Activated CD4-positive, CD25-positive, alpha-beta regulatory T cell treated with anti-CD3 and anti-CD28 coated beads, Interleukin-2, amount 50 U/mL, for 24 hours (primary cell): Measurements from ENCODE around the gene PDE4D.
A peak's percentile ranks its signal among the peaks of the same experiment; 100 is the strongest.

ENCODE experiments used
- ATAC-seq, 2 donors: fragments of 150-1000 bp; cut with Tn5 transposase; one replicate each; pipeline ENCODE4 v1.10.0; 2021; ENCODE audit warnings: mild to moderate bottlenecking in 1 of 2, moderate library complexity in 1 of 2

PDE4D gene

DNA sequence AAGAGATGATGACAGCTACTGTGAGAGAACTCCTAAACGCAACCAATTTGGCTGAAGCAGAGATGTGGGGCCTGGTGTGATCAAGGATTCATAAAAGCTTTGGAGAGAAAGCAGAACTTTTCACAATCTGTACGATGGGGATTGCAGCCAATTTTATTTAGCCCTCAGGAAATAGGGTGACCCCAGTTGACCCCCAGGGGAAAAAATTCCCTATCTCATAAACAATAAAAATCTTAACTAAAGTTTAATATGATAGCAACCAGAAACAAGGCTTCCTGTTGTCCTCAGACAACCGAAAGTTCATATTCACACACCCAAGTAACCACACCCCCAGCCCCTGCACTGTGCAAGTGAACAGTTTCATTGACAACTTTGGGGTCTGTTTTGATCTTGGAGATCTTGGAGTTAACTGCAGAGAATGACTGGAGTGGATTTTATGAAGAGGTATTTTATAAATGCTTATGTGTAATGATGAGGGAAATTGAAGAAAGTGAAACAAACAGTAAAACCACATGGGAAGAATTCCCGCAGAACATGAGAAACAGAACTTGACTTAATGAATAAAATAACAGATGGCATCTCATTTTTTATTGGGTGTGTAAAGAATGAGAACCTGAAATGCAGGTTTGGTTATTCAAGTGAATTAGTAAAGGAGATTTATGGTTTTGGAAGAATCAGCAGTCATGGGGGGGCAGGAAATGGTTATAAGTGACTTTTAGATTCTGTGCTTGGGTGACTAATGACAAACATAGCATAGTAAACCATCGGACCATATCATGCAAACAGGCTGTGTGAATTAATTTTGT, 94.5 kb downstream of the PDE4D start:
- peak; percentile 67 to 71 for ATAC-seq

DNA sequence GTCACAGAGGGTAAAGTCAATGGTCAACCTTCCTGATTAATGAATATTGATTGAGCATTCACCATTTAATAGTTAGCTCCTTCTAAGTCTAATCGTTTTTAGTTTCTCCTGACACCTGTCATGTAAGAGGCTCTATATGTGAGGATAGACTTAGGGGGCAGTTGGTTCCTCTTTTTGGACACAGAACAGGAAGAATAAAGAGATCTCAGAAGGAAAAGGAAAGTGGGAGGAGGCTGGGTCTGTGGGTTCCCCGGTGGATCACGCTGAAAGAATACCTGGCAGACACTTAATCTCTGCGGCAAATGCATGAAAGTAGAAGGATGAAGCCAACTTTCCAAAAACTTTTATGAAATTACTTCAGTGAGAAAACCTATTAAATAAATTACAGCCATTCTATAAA, 98.4 kb downstream of the PDE4D start:
- ATAC-seq: no peak

- ATAC-seq: no peak
Measured at GRCh38 chr5:59792983-59793585, 100.4 kb downstream of the PDE4D start.

DNA sequence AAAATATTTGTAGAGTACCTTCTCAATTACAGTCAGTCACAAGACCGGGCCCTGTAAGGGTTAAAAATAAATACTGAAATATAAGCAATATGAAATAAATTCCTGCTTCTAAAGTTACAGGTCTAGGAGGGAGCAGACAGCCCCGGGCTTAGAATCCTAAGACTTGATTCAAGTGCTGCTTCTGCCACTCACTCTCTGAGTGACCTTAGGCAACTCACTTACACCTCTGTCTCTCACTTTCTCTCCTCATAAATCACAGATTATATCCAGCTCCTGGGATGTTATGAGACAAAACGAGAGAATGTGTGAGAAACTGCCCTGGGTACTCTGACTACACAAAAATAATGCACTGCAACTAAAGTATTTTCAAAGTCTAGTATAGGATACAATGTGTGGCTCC, 101.9 kb downstream of the PDE4D start:
- no peak for ATAC-seq

- ATAC-seq: peak; percentile 9 to 36
Measured at GRCh38 chr5:59790776-59791475, 102.6 kb downstream of the PDE4D start.

GRCh38 chr5:59790376-59790775, 103.2 kb downstream of the PDE4D start:
- peak; percentile 75 to 76 for ATAC-seq

- ATAC-seq: no peak
Measured at GRCh38 chr5:59789894-59790293, 103.6 kb downstream of the PDE4D start.

- ATAC-seq: no peak
Measured at GRCh38 chr5:59789197-59789596, 104.3 kb downstream of the PDE4D start.

DNA sequence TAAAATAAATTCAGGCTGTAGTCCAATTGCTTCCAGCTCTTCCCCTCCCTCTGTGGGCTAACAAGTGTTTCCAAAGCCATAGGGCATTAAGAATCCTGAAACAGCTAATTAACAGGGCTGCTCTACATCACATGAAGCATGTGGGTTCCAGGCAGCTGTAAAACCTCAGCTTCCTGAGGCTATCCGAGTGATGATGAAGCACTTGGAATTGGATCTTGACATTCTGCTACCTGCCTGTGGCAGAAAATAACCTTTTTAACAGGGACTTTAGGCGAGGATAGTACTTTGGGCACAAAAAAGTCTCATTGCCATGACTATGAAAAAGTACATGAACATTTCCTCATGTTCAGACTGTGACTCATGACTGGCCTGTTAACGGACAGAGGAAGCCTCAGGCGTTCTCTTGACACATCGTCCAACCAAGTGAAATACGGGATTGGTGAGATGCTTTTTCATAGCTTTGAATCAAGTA, 107.2 kb downstream of the PDE4D start:
- ATAC-seq: no peak

GRCh38 chr5:59785676-59786333, 107.7 kb downstream of the PDE4D start:
- ATAC-seq: no peak

DNA sequence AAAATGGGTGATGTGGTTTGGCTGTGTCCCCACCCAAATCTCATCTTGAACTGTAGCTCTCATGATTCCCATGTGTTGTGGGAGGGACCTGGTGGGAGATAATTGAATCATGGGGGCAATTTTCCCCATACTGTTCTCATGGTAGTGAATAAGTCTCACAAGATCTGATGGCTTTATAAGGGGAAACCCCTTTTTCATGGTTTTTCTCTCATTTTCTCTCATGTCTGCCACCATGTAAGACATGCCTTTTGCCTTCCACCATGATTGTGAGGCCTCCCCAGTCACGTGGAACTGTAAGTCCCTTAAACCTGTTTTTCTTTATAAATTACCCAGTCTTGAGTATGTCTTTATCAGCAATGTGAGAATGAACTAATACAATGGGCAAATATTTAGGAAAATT, 108.8 kb downstream of the PDE4D start:
- ATAC-seq: peak in 1 of 2 donors; percentile 53

DNA sequence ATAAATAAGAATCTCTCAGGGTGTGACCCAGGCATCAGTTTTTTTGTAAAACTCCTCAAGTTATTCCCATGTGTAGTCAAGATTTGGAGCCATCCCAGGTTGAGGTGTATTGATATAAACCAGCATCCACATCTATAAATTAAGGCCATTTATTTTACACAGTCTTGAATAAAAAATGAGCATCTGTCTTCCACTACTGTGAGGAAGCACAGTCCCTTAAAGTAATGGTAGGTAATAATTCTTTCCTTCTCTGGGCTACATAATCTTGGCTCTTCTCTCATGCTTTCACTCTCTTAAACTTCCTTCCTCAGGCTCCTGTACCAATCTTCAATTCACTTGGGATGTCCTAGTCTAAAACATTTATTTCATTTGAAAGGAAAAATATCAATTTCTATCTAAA, 110.3 kb downstream of the PDE4D start:
- no peak for ATAC-seq

DNA sequence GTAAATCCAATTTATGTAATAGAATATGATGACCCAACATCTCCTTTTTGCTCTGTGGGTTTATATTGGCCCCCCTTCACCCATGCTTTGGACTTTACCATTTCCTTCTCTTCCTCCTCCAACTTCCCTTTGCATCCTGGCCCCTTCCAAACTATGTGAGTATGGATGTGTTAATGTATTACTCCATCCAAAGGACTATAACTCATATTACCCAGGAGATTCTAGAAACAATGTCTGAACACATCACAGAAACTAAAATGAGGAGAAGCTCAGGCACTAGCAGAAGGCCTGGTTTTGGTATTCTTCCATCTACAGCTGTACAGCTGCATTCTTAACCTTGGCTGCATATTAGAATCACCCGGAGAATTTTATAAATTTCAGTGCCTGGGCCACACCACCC, 110.7 kb downstream of the PDE4D start:
- ATAC-seq: no peak

- ATAC-seq: no peak
Measured at GRCh38 chr5:59779453-59779852, 114.1 kb downstream of the PDE4D start.

- no peak for ATAC-seq
Measured at GRCh38 chr5:59777028-59777427, 116.5 kb downstream of the PDE4D start.

DNA sequence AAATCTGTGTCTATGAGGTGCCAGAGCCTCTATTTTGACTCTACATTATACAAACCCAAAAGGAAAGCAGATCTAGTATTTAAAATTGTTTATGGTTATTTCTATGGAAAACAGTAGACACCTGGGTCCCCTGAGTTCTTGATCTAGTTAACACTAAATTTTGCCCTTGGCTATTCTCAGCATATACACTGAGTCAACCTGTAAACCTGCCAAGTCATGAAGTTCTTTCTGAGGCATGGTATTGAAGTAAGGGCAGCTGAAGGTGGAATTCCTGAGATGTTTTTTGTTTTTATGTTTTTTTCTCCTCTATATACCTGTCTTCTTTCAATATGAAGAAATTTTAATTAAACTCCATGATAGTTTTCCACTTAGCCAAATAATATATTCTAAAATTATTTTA, 120.2 kb downstream of the PDE4D start:
- ATAC-seq: no peak

GRCh38 chr5:59772757-59773156, 120.8 kb downstream of the PDE4D start:
- no peak for ATAC-seq

DNA sequence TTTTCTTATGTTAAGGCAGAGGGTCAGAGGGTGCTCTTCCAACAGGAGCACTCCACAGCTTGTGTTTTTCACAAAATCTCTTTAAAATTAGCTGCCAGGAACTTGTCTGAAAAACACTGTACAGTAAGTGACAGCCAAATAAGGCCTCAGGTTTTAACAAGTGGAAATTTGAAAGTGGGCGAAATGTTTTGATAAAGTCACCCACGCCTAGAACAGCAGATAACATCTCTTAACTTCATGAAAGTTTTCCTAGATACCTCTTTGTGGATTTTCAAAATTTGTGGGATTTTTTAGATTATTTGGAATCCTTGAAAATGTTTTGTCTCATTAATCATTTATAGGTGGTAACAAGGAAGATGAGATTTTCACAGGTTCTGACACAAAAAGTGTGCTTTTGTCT, 121.3 kb downstream of the PDE4D start:
- ATAC-seq: no peak

- no peak for ATAC-seq
Measured at GRCh38 chr5:59770953-59771352, 122.6 kb downstream of the PDE4D start.

GRCh38 chr5:59769832-59770231, 123.7 kb downstream of the PDE4D start:
- ATAC-seq: no peak

DNA sequence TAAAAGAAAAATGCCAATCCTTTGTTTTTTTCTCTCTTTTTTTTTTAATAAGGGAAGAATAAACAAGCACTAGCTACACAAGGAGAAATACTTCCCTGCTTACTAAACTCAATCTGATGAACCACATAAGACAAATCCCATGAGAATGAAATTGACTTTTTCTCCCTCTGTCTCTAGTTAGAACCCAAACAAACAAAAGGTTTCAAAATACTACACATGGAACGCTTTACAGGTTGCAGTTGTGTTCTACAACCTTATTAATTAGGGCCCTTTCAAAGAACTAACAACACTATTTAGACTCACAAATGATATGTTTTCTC, 124.5 kb downstream of the PDE4D start:
- ATAC-seq: no peak

DNA sequence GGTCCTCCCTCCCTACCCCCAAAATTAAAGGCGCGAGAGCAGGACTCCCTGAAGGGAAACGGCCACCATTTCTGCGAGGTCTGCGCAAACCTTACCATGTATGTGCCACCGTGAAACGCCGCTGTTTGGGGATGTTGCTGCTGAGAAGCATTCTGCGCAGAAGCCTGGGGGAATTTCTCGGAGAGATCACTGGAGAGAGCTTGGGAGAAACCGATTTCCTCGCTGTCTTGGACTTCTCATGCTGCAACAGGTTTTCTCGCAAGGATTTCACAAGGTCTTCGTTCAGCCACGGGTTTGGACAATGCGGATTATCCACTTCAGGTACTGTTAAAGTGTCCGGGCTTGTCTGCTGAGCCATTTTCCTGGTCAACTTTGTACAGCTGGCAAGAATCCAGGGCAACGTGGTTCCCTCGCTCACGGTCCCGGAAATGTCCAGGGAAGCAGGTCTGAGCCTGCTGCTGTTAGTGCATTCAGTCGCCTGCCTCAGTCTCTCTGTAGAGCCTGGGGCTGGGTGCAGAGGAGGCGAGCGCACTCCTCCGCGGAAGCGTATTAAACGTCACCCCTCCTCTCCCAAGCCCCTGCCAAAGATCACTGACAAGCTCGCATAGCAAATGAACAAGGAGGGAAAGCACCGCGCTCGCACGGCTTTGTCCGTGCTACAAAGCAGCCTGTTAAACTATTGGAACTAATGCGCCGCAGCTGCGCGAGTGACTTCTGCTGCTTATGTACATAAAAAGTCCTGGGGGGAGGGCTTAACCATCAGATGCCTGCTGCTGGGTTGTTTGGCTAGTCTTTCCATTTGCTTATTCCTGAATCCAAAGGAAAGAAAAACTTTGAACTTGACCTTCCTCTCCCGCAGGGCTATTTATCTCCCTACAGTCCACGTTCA, 125.1 kb downstream of the PDE4D start:
- ATAC-seq: peak; percentile 54 to 74
